IPS-11a (cell line): ENCODE data around the gene PEA15.

ENCODE experiments used
- H3K4me3 ChIP-seq: one replicate; pipeline ENCODE4 v1.5.1; 2013; ENCODE audit warnings: low read depth, low read length, control low read depth

PEA15 gene

GRCh38 chr1:160205242-160206035 is at the start of gene PEA15:
TSS of gene PEA15 (plus strand) at chr1:160205384. CDS start at chr1:160211545, 6,161 bp downstream.
- H3K4me3 ChIP-seq = peak within 1 kb of the TSS; percentile 74

GRCh38 chr1:160156361-160156760 is 48.8 kb upstream of the PEA15 start:
- H3K4me3 ChIP-seq = no peak overlapping the region

- H3K4me3 ChIP-seq = no peak overlapping the region
Measured at GRCh38 chr1:160157174-160157573, 48.0 kb upstream of the PEA15 start.

- no peak overlapping the region for H3K4me3 ChIP-seq
Measured at GRCh38 chr1:160158031-160158430, 47.2 kb upstream of the PEA15 start.

GRCh38 chr1:160158534-160158933 is 46.6 kb upstream of the PEA15 start:
- no peak overlapping the region for H3K4me3 ChIP-seq

GRCh38 chr1:160159846-160160245 is 45.3 kb upstream of the PEA15 start:
- no peak overlapping the region for H3K4me3 ChIP-seq

GRCh38 chr1:160161965-160162705 is 43.0 kb upstream of the PEA15 start:
- H3K4me3 ChIP-seq = no peak overlapping the region

GRCh38 chr1:160162931-160163330 is 42.3 kb upstream of the PEA15 start:
- no peak overlapping the region for H3K4me3 ChIP-seq

- no peak overlapping the region for H3K4me3 ChIP-seq
Measured at GRCh38 chr1:160163615-160164014, 41.6 kb upstream of the PEA15 start.

- H3K4me3 ChIP-seq = no peak overlapping the region
Measured at GRCh38 chr1:160164121-160164520, 41.1 kb upstream of the PEA15 start.

- H3K4me3 ChIP-seq = no peak overlapping the region
Measured at GRCh38 chr1:160166166-160166868, 38.9 kb upstream of the PEA15 start.

- H3K4me3 ChIP-seq = no peak overlapping the region
Measured at GRCh38 chr1:160167056-160167455, 38.1 kb upstream of the PEA15 start.

GRCh38 chr1:160167580-160167979 is 37.6 kb upstream of the PEA15 start:
- H3K4me3 ChIP-seq = no peak overlapping the region

- no peak overlapping the region for H3K4me3 ChIP-seq
Measured at GRCh38 chr1:160168016-160168415, 37.2 kb upstream of the PEA15 start.

GRCh38 chr1:160168609-160169369 is 36.4 kb upstream of the PEA15 start:
- H3K4me3 ChIP-seq = no peak overlapping the region

GRCh38 chr1:160169553-160170399 is 35.4 kb upstream of the PEA15 start:
- H3K4me3 ChIP-seq = no peak overlapping the region

- no peak overlapping the region for H3K4me3 ChIP-seq
Measured at GRCh38 chr1:160171354-160171753, 33.8 kb upstream of the PEA15 start.

GRCh38 chr1:160171980-160172379 is 33.2 kb upstream of the PEA15 start:
- no peak overlapping the region for H3K4me3 ChIP-seq

- no peak overlapping the region for H3K4me3 ChIP-seq
Measured at GRCh38 chr1:160177231-160177630, 28.0 kb upstream of the PEA15 start.

- H3K4me3 ChIP-seq = no peak overlapping the region
Measured at GRCh38 chr1:160177667-160178066, 27.5 kb upstream of the PEA15 start.
